ENCODE results near the gene RASSF8. TPM values are rescaled to one million over a fixed set of nuclear protein-coding genes. Genes with fewer than 3 reads are reported as not detected.

Gene RASSF8
- total RNA-seq, 1 donor from 2014 or later, result 39.5 TPM

GRCh38 chr12:25957793-25958427 is 572 bp upstream of the RASSF8 start:
- H3K9me3 ChIP-seq (ENCODE audit: insufficient read depth, low read depth, low read length), result no peaks in the 10 kb centered on the region
- Mint-ChIP-seq H3K9me3 (ENCODE audit: unreplicated experiment) (no peaks in the 10 kb centered on the region), H3K4me1 (ENCODE audit: low read depth, unreplicated experiment) (peaks cover 10% of the 10 kb centered on the region), H3K36me3 (ENCODE audit: low read depth, unreplicated experiment) (no peaks in the 10 kb centered on the region), H3K27me3 (ENCODE audit: low read depth, unreplicated experiment) (no peaks in the 10 kb centered on the region), H3K27ac (ENCODE audit: unreplicated experiment) (peak overlapping the region; percentile 87), H3K4me3 (ENCODE audit: unreplicated experiment) (peak overlapping the region; percentile 88)
- no peaks in the 10 kb centered on the region for H3K27me3 ChIP-seq (ENCODE audit: insufficient read depth, low read length)
- peak overlapping the region; percentile 55 for H2AFZ ChIP-seq (ENCODE audit: low read depth, low read length)
- no peaks in the 10 kb centered on the region for H3K36me3 ChIP-seq (ENCODE audit: insufficient read depth, low read length)
- H3K9ac ChIP-seq (ENCODE audit: low read length), result peak overlapping the region; percentile 97
- no peak for TF ChIP-seq EZH2 (IDR thresholded peaks at IDR 0.05; ENCODE audit: insufficient read depth, low read length)
- TF ChIP-seq, protein P1, sequence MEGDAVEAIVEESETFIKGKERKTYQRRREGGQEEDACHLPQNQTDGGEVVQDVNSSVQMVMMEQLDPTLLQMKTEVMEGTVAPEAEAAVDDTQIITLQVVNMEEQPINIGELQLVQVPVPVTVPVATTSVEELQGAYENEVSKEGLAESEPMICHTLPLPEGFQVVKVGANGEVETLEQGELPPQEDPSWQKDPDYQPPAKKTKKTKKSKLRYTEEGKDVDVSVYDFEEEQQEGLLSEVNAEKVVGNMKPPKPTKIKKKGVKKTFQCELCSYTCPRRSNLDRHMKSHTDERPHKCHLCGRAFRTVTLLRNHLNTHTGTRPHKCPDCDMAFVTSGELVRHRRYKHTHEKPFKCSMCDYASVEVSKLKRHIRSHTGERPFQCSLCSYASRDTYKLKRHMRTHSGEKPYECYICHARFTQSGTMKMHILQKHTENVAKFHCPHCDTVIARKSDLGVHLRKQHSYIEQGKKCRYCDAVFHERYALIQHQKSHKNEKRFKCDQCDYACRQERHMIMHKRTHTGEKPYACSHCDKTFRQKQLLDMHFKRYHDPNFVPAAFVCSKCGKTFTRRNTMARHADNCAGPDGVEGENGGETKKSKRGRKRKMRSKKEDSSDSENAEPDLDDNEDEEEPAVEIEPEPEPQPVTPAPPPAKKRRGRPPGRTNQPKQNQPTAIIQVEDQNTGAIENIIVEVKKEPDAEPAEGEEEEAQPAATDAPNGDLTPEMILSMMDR (IDR thresholded peaks at IDR 0.05; ENCODE audit: insufficient read depth, low read depth, low read length), result no peak
- H4K20me1 ChIP-seq (ENCODE audit: insufficient read depth, low read length), result peaks cover 26% of the 10 kb centered on the region
- peaks cover 9% of the 10 kb centered on the region for H3K4me1 ChIP-seq (ENCODE audit: insufficient read depth, low read length)
- peak overlapping the region; percentile 87 for H3K4me2 ChIP-seq (ENCODE audit: low read length)
- H3K4me3 ChIP-seq (ENCODE audit: insufficient read depth, low read depth, low read length), result peak overlapping the region; percentile 73
- DNase-seq (ENCODE audit: low read depth) (peak; percentile 77), FAIRE-seq (no peak)
- peaks cover 39% of the 10 kb centered on the region for H3K79me2 ChIP-seq (ENCODE audit: insufficient read depth, low read length)
- H3K27ac ChIP-seq (ENCODE audit: low read depth, low read length), result peak overlapping the region; percentile 99

DNA sequence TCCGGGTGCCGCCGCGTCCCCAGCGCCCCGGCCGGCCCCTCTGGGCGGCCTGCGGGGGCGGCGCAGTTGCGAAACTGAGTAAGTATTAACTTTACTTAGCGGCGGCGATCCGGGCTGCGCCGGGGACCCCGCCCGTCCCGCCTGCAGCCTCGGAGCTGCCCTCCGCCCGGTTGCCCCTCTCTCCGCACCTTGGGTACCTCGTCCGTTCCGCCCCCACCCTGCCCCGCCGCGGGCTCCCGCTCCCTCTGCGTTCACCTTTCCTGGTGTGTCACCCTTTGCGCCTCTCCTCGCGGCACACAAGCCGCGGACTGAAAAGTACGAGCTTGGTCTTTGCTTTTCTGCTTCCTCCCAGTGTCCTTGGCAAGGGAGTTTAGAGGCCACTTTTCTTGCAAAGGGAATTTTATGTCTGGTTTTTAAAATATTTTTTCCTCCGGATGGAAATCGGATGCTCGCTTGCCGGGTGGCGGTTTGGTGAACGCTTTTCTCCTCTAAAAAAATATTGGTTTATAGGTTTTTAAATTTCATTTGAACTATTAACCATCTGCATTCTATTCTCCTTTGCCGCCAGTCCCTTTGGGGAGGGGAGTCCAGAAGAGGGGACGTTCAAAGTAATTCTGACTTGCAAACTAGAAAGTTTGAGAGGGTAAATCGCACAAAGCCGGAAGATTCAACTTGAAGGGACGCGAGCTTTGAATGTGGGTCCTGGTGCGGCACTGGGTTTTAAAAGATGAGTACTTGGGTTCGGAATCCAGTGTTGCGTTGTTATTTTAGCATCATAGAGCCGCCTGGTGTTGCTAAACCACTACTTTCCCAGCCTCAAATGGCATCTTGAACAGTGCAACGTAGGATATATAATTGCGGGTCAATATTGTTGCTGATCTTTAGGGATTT is 834 bp downstream of the RASSF8 start:
- H3K36me3 Mint-ChIP-seq (ENCODE audit: low read depth, unreplicated experiment), result peaks cover 2% of the 10 kb centered on the region

More for the DNA sequence above, 834 bp downstream of the RASSF8 start:
- Histone ChIP-seq H3K36me3 (ENCODE audit: insufficient read depth, low read length) (no peaks in the 10 kb centered on the region), H3K27ac (ENCODE audit: low read depth, low read length) (peak overlapping the region; percentile 99), H3K79me2 (ENCODE audit: insufficient read depth, low read length) (peaks cover 53% of the 10 kb centered on the region), H3K9ac (ENCODE audit: low read length) (peak overlapping the region; percentile 97), H4K20me1 (ENCODE audit: insufficient read depth, low read length) (peaks cover 40% of the 10 kb centered on the region), H2AFZ (ENCODE audit: low read depth, low read length) (peak overlapping the region; percentile 18), H3K27me3 (ENCODE audit: insufficient read depth, low read length) (no peaks in the 10 kb centered on the region), H3K4me1 (ENCODE audit: insufficient read depth, low read length) (peaks cover 9% of the 10 kb centered on the region), H3K4me2 (ENCODE audit: low read length) (peak overlapping the region; percentile 88), H3K4me3 (ENCODE audit: insufficient read depth, low read depth, low read length) (peak overlapping the region; percentile 84), H3K9me3 (ENCODE audit: insufficient read depth, low read depth, low read length) (no peaks in the 10 kb centered on the region)
- TF ChIP-seq EZH2 (IDR thresholded peaks at IDR 0.05; ENCODE audit: insufficient read depth, low read length), result no peak
- TF ChIP-seq, protein P1 (IDR thresholded peaks at IDR 0.05; ENCODE audit: insufficient read depth, low read depth, low read length), result no peak
- DNase-seq (ENCODE audit: low read depth), result peak; percentile 79
- Mint-ChIP-seq H3K4me3 (ENCODE audit: unreplicated experiment) (peak overlapping the region; percentile 97), H3K27ac (ENCODE audit: unreplicated experiment) (peak overlapping the region; percentile 84), H3K4me1 (ENCODE audit: low read depth, unreplicated experiment) (peaks cover 14% of the 10 kb centered on the region), H3K27me3 (ENCODE audit: low read depth, unreplicated experiment) (no peaks in the 10 kb centered on the region), H3K9me3 (ENCODE audit: unreplicated experiment) (no peaks in the 10 kb centered on the region)
- peak; percentile 23 for FAIRE-seq
